Neutrophil (primary cell): Measurements from ENCODE around the gene IDH1.

ENCODE experiments used
- H3K27ac ChIP-seq: fragments of 200-600 bp; sonication (generic); 2 replicates; pipeline ENCODE4 v1.5.1; 2016; ENCODE audit warnings: mild to moderate bottlenecking, moderate library complexity
- H3K27me3 ChIP-seq: fragments of 200-600 bp; sonication (generic); 2 replicates; pipeline ENCODE4 v1.6.0; 2016; ENCODE audit warnings: mild to moderate bottlenecking
- H3K36me3 ChIP-seq: fragments of 200-600 bp; sonication (generic); 2 replicates; pipeline ENCODE4 v1.5.1; 2017
- H3K4me1 ChIP-seq, 2 experiments: fragments of 200-600 bp in 1 of 2; sonication (generic) in 1 of 2; 1 replicate in 1 of 2; 2 replicates in 1 of 2; pipeline versions ENCODE4 v1.5.1 to v1.6.1; 2013 to 2016; ENCODE audit warnings: low read depth in 1 of 2, low read length in 1 of 2, mild to moderate bottlenecking in 1 of 2, moderate library complexity in 1 of 2; ENCODE audit not compliant: control insufficient read depth in 1 of 2, insufficient read depth in 1 of 2
- H3K4me3 ChIP-seq, 2 experiments: fragments of 200-600 bp in 1 of 2; sonication (generic) in 1 of 2; 1 replicate in 1 of 2; 2 replicates in 1 of 2; pipeline ENCODE4 v1.5.1; 2013 to 2016; ENCODE audit warnings: low read depth in 1 of 2, low read length in 1 of 2, mild to moderate bottlenecking in 1 of 2, moderate library complexity in 1 of 2
- H3K9me3 ChIP-seq: fragments of 200-600 bp; sonication (generic); 2 replicates; pipeline ENCODE4 v1.5.1; 2016
- TF ChIP-seq, protein P1 (sequence below): fragments of 200-600 bp; sonication (generic); IDR thresholded peaks from 2 replicates; pipeline ENCODE4 v1.5.1; 2016; ENCODE audit warnings: antibody characterized with exemption

Gene IDH1

DNA sequence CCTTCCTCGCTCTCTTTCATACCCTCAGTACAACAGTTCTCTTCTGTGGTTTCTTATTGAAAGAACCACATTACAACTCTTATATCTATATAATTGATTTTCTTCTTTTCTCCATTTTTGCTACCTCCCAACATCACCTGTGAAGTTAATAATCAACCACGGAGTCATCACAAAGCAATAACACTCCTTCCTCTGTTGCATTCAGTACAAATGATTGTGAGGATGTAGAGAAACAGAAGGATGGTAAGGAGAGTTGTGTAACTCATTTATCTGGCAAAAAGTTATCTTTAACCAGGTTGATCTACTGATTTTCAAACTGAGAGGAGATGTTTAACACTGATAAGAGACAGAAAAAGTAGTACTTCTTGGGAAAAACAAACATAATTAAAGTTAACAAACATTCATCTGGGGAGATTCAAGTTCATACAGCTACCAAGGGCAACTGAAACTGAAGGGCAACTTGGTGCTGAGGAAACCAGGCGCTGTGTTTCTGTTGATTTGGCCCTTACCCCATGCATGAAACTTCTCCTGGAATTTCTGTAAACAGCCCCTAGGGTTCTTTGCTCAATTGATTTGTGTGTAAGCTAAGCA, 14.2 kb downstream of the IDH1 start:
- H3K27ac ChIP-seq = no peak overlapping the region
- H3K4me1 ChIP-seq = no peaks in the 10 kb centered on the region
- TF ChIP-seq, protein P1, sequence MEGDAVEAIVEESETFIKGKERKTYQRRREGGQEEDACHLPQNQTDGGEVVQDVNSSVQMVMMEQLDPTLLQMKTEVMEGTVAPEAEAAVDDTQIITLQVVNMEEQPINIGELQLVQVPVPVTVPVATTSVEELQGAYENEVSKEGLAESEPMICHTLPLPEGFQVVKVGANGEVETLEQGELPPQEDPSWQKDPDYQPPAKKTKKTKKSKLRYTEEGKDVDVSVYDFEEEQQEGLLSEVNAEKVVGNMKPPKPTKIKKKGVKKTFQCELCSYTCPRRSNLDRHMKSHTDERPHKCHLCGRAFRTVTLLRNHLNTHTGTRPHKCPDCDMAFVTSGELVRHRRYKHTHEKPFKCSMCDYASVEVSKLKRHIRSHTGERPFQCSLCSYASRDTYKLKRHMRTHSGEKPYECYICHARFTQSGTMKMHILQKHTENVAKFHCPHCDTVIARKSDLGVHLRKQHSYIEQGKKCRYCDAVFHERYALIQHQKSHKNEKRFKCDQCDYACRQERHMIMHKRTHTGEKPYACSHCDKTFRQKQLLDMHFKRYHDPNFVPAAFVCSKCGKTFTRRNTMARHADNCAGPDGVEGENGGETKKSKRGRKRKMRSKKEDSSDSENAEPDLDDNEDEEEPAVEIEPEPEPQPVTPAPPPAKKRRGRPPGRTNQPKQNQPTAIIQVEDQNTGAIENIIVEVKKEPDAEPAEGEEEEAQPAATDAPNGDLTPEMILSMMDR = no peak
- no peak overlapping the region for H3K4me3 ChIP-seq
- no peaks in the 10 kb centered on the region for H3K27me3 ChIP-seq
- peaks cover 90% of the 10 kb centered on the region for H3K36me3 ChIP-seq
- H3K9me3 ChIP-seq = no peaks in the 10 kb centered on the region

DNA sequence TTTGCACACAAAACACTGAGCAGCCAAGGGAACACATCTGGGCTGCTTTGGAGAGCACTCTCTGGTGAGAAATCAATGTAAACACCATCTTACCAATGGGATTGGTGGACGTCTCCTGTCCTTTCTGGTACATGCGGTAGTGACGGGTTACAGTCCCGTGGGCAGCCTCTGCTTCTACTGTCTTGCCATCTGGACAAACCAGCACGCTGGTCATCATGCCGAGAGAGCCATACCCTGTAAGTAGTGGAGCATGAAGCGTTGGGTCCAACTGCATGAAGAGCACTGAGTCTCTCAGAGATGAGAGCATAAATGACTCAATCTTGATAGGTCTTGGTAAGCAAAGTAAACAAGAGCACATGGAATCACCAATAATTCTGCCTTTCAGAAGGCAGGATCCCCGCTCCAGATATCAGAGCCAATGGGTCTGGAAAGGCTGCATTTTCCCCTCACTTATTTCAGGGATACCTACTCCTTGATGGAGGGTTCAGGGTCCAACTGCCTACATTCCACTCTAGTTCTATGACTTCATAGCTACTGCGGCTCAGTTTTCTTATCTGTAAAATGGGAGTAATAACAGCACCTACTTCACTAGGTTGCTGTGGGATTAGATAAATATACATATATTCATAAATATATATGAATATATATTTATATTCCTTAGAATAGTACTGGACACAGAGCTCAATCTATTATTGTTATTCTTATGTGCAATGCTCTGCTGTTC, 14.9 kb downstream of the IDH1 start:
- peaks cover 94% of the 10 kb centered on the region for H3K36me3 ChIP-seq
- H3K27me3 ChIP-seq = no peaks in the 10 kb centered on the region
- H3K27ac ChIP-seq = no peak overlapping the region
- H3K9me3 ChIP-seq = no peaks in the 10 kb centered on the region
- TF ChIP-seq, protein P1 = no peak
- H3K4me1 ChIP-seq = no peaks in the 10 kb centered on the region
- no peak overlapping the region for H3K4me3 ChIP-seq

DNA sequence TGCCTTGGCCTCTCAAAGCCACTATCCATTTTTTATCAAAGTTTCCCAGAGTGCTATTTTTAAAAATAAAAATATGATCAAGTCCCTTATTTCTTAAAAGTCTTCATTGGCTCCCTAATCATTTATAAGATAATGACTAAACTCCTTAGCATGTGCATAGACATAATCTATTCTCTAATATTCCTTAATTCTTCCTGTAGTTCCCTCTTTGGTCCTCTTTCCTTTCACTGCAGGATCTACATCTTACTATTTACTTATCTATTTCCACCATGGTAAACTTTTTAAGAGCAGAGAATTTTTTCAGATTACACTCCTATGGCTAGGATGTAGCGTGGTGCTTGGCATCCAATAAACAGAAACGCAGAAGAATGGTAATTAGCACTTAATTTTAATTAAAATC, 19.0 kb downstream of the IDH1 start:
- Histone ChIP-seq H3K9me3 (peaks cover 4% of the 10 kb centered on the region), H3K36me3 (peaks cover 56% of the 10 kb centered on the region), H3K4me3 (no peak overlapping the region), H3K27me3 (no peaks in the 10 kb centered on the region), H3K27ac (no peak overlapping the region), H3K4me1 (no peaks in the 10 kb centered on the region)
- TF ChIP-seq, protein P1 = no peak

DNA sequence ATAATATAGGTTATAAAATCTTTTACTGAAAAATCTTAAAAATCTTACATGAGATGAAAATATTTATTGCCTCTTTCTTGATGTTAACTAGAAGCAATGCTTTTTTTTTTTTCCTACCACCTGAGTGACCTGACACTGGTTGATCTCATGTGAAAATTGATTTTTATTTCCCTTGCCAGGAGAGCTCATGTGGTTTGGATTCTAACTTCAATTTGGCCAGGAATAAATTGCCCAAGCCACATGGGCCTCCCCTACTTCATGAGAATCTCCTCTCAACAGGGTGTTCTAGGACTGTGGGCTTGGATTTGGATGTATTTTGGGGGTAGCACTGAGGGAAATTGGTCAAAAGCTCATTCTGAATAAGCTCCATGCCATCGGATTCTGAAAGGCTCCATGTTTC, 20.1 kb downstream of the IDH1 start:
- Histone ChIP-seq H3K4me1 (no peaks in the 10 kb centered on the region), H3K27me3 (no peaks in the 10 kb centered on the region), H3K36me3 (peaks cover 46% of the 10 kb centered on the region), H3K4me3 (no peak overlapping the region), H3K27ac (no peak overlapping the region), H3K9me3 (peaks cover 4% of the 10 kb centered on the region)
- TF ChIP-seq, protein P1 = no peak

DNA sequence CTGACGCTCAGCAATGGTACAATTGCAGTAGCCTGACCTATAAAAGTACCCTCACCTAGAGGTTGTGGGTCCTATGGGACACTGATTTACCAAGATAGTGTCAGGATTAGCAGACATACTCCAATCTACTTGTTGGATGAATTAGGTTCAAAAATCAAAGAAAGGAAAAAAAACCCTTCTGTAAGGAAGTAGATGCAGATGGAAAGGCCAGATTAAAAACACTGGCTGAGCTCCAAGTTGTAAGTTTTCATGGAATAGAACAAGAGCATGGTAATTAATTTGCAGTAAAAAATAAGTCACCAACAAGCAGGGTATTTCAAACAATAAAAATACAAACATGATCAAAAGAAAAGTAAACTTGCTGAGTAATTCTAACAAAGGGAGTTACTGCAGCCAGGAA, 26.4 kb downstream of the IDH1 start:
- H3K27me3 ChIP-seq = no peaks in the 10 kb centered on the region
- H3K36me3 ChIP-seq = no peaks in the 10 kb centered on the region
- TF ChIP-seq, protein P1 = no peak
- H3K4me1 ChIP-seq = no peaks in the 10 kb centered on the region
- peaks cover 4% of the 10 kb centered on the region for H3K9me3 ChIP-seq
- no peak overlapping the region for H3K27ac ChIP-seq
- no peak overlapping the region for H3K4me3 ChIP-seq
